ENCODE data around the gene PCSK5.
"Not testable (repeated sequence)": the region's sequence is repeated elsewhere in the genome, so short reads cannot be mapped to it uniquely, and the experiment has no call there.

The PCSK5 gene

GRCh38 chr9:76333964-76334363, 443.5 kb downstream of the PCSK5 start:
- DNase-seq, result no peak

GRCh38 chr9:76336027-76336426, 445.6 kb downstream of the PCSK5 start:
- DNase-seq, result no peak

GRCh38 chr9:76338418-76338817, 447.9 kb downstream of the PCSK5 start:
- no peak for DNase-seq

GRCh38 chr9:76341616-76342015, 451.1 kb downstream of the PCSK5 start:
- peak; percentile 32 for DNase-seq

- DNase-seq, result peak; percentile 44
These were observed 451.7 kb downstream of the PCSK5 start for GRCh38 chr9:76342201-76342600.

- no peak for DNase-seq
These were observed 452.4 kb downstream of the PCSK5 start for GRCh38 chr9:76342858-76343257.

- DNase-seq, result no peak
These were observed 459.4 kb downstream of the PCSK5 start for GRCh38 chr9:76349865-76350264.

- DNase-seq, result no peak
These were observed 460.5 kb downstream of the PCSK5 start for GRCh38 chr9:76351006-76351405.

GRCh38 chr9:76352026-76352620, 461.6 kb downstream of the PCSK5 start:
- DNase-seq, result no peak

GRCh38 chr9:76353280-76353679, 462.8 kb downstream of the PCSK5 start:
- no peak for DNase-seq

GRCh38 chr9:76354221-76354620, 463.7 kb downstream of the PCSK5 start:
- no peak for DNase-seq

GRCh38 chr9:76355886-76356285, 465.4 kb downstream of the PCSK5 start:
- no peak for DNase-seq

GRCh38 chr9:76357555-76357954, 467.1 kb downstream of the PCSK5 start:
- DNase-seq, result no peak

GRCh38 chr9:76358628-76359280, 468.3 kb downstream of the PCSK5 start:
- DNase-seq, result no peak

- DNase-seq, result no peak
These were observed 468.9 kb downstream of the PCSK5 start for GRCh38 chr9:76359365-76359764.

- DNase-seq, result no peak
These were observed 469.3 kb downstream of the PCSK5 start for GRCh38 chr9:76359766-76360165.

- DNase-seq, result not testable (repeated sequence)
These were observed 472.0 kb downstream of the PCSK5 start for GRCh38 chr9:76362332-76363031.

- no peak for DNase-seq
These were observed 472.5 kb downstream of the PCSK5 start for GRCh38 chr9:76363032-76363395.

- peak; percentile 77 for DNase-seq
These were observed 474.6 kb downstream of the PCSK5 start for GRCh38 chr9:76365028-76365427.

- peak; percentile 96 for DNase-seq
These were observed 475.8 kb downstream of the PCSK5 start for GRCh38 chr9:76366275-76366674.

- peak; percentile 97 for DNase-seq
These were observed 479.1 kb downstream of the PCSK5 start for GRCh38 chr9:76369583-76369982.

GRCh38 chr9:76370396-76371023, 480.0 kb downstream of the PCSK5 start:
- DNase-seq, result peak; percentile 10

GRCh38 chr9:76371901-76372300, 481.4 kb downstream of the PCSK5 start:
- DNase-seq, result no peak

GRCh38 chr9:76372336-76372735, 481.9 kb downstream of the PCSK5 start:
- no peak for DNase-seq

All from NCI-H82 (cell line).